Superior temporal gyrus (tissue), 1 donor: Measurements from ENCODE around the gene TRIP11.

Experiments
- DNase-seq: peaks from one replicate; pipeline ENCODE4 v3.0.0-alpha.2; 2016; ENCODE audit errors: extremely low spot score

The TRIP11 gene

DNA sequence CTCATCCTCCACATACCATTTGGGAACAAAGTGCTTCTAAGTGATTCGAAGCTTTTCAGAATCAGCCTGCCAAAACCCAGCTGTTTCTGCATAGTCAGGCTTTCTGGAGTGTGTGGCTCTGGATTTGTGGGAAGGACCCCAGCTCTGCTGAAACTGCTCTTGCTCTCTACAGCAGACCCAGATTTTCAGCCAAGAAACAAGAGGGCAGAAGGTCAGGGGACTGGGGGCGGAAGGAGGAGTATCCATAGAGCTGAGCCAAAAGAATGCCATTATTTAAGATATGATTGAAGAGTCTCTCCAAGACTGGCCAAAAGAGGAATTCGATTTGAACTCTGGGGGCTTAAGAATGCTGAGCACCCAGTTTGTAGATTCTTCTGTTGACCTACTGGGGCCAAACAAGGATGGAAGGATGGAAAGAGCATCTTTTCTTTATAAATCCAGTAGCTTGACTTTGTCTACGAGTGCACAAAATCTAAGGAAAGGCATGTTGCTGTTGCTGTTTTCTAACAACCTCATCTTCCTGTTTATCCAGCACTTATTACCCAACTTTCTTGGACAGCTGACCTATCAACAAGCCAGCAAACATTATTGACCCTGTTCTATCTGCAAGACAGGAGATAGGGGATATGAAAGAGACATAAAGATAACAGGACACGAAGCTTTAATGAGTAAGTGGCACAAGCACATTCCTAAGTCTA is 121.5 kb downstream of the TRIP11 start:
- no peak for DNase-seq
